GM21737 (cell line): ENCODE measurements around the gene EPHA5.

ENCODE experiments used
- ATAC-seq: cut with Tn5 transposase; IDR thresholded peaks from one replicate; pipeline ENCODE4 v1.9.1; 2021; ENCODE audit warnings: mild to moderate bottlenecking, moderate library complexity; ENCODE audit not compliant: unreplicated experiment

EPHA5 gene

GRCh38 chr4:65670331-65671031 lies at the start of gene EPHA5:
Gene EPHA5, minus strand, starts transcription at chr4:65670489. Its CDS starts 747 bp downstream, at chr4:65669742.
- ATAC-seq: no peak

- ATAC-seq: no peak
These were observed 49.3 kb upstream of the EPHA5 start for GRCh38 chr4:65719635-65720034.

GRCh38 chr4:65698631-65699030 lies 28.3 kb upstream of the EPHA5 start:
- ATAC-seq: no peak

GRCh38 chr4:65696436-65696835 lies 26.1 kb upstream of the EPHA5 start:
- no peak for ATAC-seq

GRCh38 chr4:65671372-65671771 lies 1.1 kb upstream of the EPHA5 start:
- ATAC-seq: no peak

GRCh38 chr4:65670020-65670330 lies 314 bp downstream of the EPHA5 start:
- ATAC-seq: no peak

GRCh38 chr4:65669111-65670019 lies 924 bp downstream of the EPHA5 start:
- no peak for ATAC-seq

- ATAC-seq: no peak
These were observed 1.8 kb downstream of the EPHA5 start for GRCh38 chr4:65668201-65669089.

- ATAC-seq: no peak
These were observed 2.7 kb downstream of the EPHA5 start for GRCh38 chr4:65667506-65668041.

- ATAC-seq: no peak
These were observed 4.3 kb downstream of the EPHA5 start for GRCh38 chr4:65665771-65666523.

- ATAC-seq: no peak
These were observed 8.8 kb downstream of the EPHA5 start for GRCh38 chr4:65661471-65661870.

- no peak for ATAC-seq
These were observed 12.2 kb downstream of the EPHA5 start for GRCh38 chr4:65658117-65658516.

GRCh38 chr4:65656008-65656407 lies 14.3 kb downstream of the EPHA5 start:
- no peak for ATAC-seq

- no peak for ATAC-seq
These were observed 15.3 kb downstream of the EPHA5 start for GRCh38 chr4:65654976-65655375.

- no peak for ATAC-seq
These were observed 16.4 kb downstream of the EPHA5 start for GRCh38 chr4:65653740-65654361.

GRCh38 chr4:65651751-65652150 lies 18.5 kb downstream of the EPHA5 start:
- no peak for ATAC-seq

- no peak for ATAC-seq
These were observed 19.3 kb downstream of the EPHA5 start for GRCh38 chr4:65651031-65651430.

- no peak for ATAC-seq
These were observed 24.2 kb downstream of the EPHA5 start for GRCh38 chr4:65646136-65646535.

GRCh38 chr4:65645185-65645584 lies 25.1 kb downstream of the EPHA5 start:
- ATAC-seq: no peak
